HEK293T (cell line): ENCODE results near the gene MLLT3.

ENCODE experiments used
- CTCF ChIA-PET: fragments of 350-600 bp; formaldehyde crosslinking; extraction: SDS; loops from one replicate; lab custom pipeline; 2021; ENCODE audit warnings: antibody characterized with exemption, inconsistent platforms; lab: Yijun Ruan, JAX
- POLR2A ChIA-PET: fragments of 350-600 bp; formaldehyde crosslinking; extraction: SDS; loops from one replicate; lab custom pipeline; 2020; ENCODE audit warnings: antibody characterized with exemption, inconsistent platforms; lab: Yijun Ruan, JAX
- DNase-seq: peaks from one replicate; pipeline ENCODE4 v3.0.0; 2012; ENCODE audit warnings: mixed read lengths; ENCODE audit errors: extremely low spot score
- ARNT ChIP-seq: fragments of 450-650 bp; IDR thresholded peaks from 2 replicates; pipeline ENCODE4 v1.6.1; 2017; ENCODE audit warnings: mild to moderate bottlenecking
- BHLHE40 ChIP-seq: fragments of 450-650 bp; IDR thresholded peaks from 2 replicates; pipeline ENCODE4 v1.6.1; 2016; ENCODE audit warnings: mild to moderate bottlenecking, moderate library complexity, borderline replicate concordance
- CTBP1 ChIP-seq: fragments of 450-650 bp; IDR thresholded peaks from 2 replicates; pipeline ENCODE4 v1.6.1; 2016; ENCODE audit warnings: borderline replicate concordance
- ELF4 ChIP-seq: fragments of 450-650 bp; IDR thresholded peaks from 2 replicates; pipeline ENCODE4 v1.6.1; 2017; ENCODE audit warnings: antibody characterized with exemption
- FOXA1 ChIP-seq: fragments of 450-650 bp; IDR thresholded peaks from 2 replicates; pipeline ENCODE4 v1.6.1; 2016; ENCODE audit warnings: mild to moderate bottlenecking
- FOXK2 ChIP-seq: fragments of 450-650 bp; IDR thresholded peaks from 2 replicates; pipeline ENCODE4 v1.6.1; 2016; ENCODE audit warnings: mild to moderate bottlenecking
- FOXM1 ChIP-seq: fragments of 450-650 bp; IDR thresholded peaks from 2 replicates; pipeline ENCODE4 v1.6.1; 2017; ENCODE audit warnings: mild to moderate bottlenecking, borderline replicate concordance
- HDGF ChIP-seq: fragments of 450-650 bp; IDR thresholded peaks from 2 replicates; pipeline ENCODE4 v1.6.1; 2017; ENCODE audit warnings: antibody characterized with exemption, borderline replicate concordance
- L3MBTL2 ChIP-seq: fragments of 450-650 bp; conservative IDR thresholded peaks from 2 replicates; pipeline ENCODE4 v1.6.1; 2016; ENCODE audit warnings: mild to moderate bottlenecking
- LEF1 ChIP-seq: fragments of 450-650 bp; IDR thresholded peaks from 2 replicates; pipeline ENCODE4 v1.6.1; 2017; ENCODE audit warnings: mild to moderate bottlenecking, borderline replicate concordance
- NFRKB ChIP-seq: fragments of 450-650 bp; IDR thresholded peaks from 2 replicates; pipeline ENCODE4 v1.6.1; 2016; ENCODE audit warnings: mild to moderate bottlenecking, moderate library complexity
- SP1 ChIP-seq: fragments of 450-650 bp; IDR thresholded peaks from 2 replicates; pipeline ENCODE4 v1.6.1; 2017
- SUZ12 ChIP-seq: fragments of 450-650 bp; IDR thresholded peaks from 2 replicates; pipeline ENCODE4 v1.6.1; 2016; ENCODE audit warnings: mild to moderate bottlenecking
- TARDBP ChIP-seq: fragments of 450-650 bp; IDR thresholded peaks from 2 replicates; pipeline ENCODE4 v1.6.1; 2016
- ZNF384 ChIP-seq: fragments of 450-650 bp; IDR thresholded peaks from 2 replicates; pipeline ENCODE4 v1.6.1; 2016
- TF ChIP-seq, protein P1 (sequence below): fragments of 450-650 bp; IDR thresholded peaks from 2 replicates; pipeline ENCODE4 v1.6.1; 2016

MLLT3 gene

DNA sequence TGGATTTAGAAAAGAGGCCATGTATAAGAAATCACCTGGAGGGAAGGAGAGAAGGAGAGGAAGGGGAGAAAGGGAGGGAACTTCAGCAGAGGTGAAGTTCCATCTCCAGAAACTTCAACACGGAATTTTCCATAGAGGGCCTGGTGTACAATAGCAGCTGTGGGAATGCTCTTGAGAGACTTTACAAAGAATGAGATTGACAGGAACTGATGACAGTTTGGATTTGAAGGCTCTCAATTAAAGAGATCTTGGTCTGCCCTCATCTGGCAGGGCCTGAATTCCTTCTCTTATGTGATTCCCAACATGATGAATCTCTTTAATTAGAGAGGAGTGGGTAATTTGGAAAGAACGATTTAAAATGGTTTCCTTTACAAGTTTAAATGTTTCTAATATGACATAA is 143.5 kb downstream of the MLLT3 start:
- POLR2A ChIA-PET = no interaction called here
- no peak for TF ChIP-seq SP1
- TF ChIP-seq, protein P1, sequence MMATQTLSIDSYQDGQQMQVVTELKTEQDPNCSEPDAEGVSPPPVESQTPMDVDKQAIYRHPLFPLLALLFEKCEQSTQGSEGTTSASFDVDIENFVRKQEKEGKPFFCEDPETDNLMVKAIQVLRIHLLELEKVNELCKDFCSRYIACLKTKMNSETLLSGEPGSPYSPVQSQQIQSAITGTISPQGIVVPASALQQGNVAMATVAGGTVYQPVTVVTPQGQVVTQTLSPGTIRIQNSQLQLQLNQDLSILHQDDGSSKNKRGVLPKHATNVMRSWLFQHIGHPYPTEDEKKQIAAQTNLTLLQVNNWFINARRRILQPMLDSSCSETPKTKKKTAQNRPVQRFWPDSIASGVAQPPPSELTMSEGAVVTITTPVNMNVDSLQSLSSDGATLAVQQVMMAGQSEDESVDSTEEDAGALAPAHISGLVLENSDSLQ = peak; percentile 79
- CTCF ChIA-PET = interaction anchor here (0.9 kb wide), 1 partner anchor 11 kb away, joined by 4 read pairs; no protein-coding TSS in a partner anchor
- no peak for DNase-seq

DNA sequence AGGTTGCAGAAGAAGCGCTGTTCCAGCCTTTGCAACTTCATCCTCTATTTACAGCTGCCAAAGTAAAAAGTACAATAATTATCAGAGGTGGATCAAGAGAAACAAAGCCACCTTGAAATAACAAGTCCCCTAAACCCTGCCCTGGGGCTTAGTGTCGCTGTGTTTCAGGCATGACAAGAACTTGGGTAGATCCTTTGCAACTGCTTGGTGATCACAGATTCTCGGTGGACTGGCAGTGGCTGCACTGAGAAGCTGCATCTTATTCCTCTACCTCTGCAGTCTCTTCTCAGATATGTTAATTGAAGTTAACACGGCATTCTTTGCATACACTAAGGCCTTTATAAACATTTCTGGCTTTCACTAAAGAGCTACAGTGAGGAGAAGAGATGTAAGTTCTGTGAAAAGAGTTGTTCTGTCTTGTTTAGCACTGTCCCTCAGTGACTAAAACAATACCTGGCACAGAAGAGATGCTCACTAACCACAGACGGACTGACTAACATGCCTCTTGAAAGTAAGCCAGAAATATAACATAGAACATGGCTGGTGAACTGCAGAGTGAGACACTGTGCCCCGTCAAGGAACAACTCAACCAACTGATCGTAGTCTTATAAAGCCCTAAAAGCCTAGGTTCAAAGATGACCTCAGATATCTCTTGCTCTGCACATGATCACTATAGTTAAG is 144.2 kb downstream of the MLLT3 start:
- ChIA-PET POLR2A (no interaction called here), CTCF (interaction anchor here (0.9 kb wide), 1 partner anchor 10 kb away, joined by 4 read pairs; no protein-coding TSS in a partner anchor)
- no peak for TF ChIP-seq HDGF
- no peak for TF ChIP-seq ARNT
- TF ChIP-seq L3MBTL2 = no peak
- TF ChIP-seq CTBP1 = no peak
- TF ChIP-seq, protein P1 = no peak
- no peak for TF ChIP-seq SP1
- TF ChIP-seq TARDBP = no peak
- no peak for TF ChIP-seq FOXK2
- no peak for TF ChIP-seq ZNF384
- no peak for TF ChIP-seq NFRKB
- no peak for TF ChIP-seq SUZ12
- TF ChIP-seq ELF4 = no peak
- TF ChIP-seq FOXA1 = no peak
- no peak for DNase-seq

DNA sequence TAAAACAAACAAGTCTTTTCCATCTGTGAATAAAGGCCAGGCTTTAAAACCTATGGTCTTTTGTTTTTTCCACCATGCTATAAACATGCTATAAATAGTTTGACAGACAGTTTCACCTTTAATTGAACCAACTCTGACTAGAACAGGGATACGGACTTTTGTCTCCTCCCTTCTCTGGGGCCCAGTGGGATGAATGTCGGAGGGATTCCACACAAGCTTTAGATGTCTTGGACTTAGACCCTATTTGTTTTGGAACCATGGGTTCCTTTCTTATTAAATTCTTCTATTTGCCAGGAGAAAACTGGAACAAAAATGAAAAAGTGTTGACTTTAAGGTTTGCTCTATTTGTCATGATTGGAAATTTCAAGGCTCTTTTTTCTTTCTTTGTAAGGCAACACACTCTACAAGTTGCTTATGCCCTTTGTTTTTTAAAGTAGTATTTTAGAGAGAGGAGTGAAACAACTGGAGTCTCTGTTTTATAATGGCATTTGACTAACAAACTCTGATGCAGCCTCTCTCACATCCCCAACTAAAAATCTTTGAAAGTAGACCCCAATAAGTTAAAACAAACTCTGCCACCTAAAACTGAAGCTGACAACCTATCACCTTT is 145.3 kb downstream of the MLLT3 start:
- ChIA-PET POLR2A (no interaction called here), CTCF (no interaction called here)
- DNase-seq = no peak
- TF ChIP-seq, protein P1 = peak; percentile 94
- TF ChIP-seq FOXK2 = no peak

DNA sequence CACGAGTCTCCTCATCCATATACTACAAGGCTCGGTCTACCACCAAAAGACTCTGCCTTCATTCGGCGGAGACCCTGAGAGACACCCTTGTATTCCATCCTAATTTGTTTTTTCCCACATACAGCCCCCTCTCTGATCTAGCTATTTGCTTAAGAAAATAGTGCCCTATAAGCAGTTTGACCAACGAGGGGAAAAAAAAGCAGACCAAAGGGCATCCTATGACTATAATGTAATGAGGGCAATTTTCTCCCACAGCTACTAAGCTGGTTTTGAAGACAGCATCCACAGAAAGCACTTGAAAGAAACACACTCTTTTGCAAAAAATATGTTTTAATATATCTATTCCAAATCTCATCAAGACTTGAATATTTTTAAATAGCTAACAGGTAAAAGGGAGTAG is 147.8 kb downstream of the MLLT3 start:
- ChIA-PET CTCF (interaction anchor here (1.0 kb wide), 1 partner anchor 119 kb away, joined by 3 read pairs; no protein-coding TSS in a partner anchor), POLR2A (no interaction called here)
- DNase-seq = no peak
- TF ChIP-seq ZNF384 (no peak), CTBP1 (no peak), ELF4 (no peak), SUZ12 (no peak), SP1 (no peak), TARDBP (no peak), FOXM1 (no peak), HDGF (no peak), L3MBTL2 (no peak), BHLHE40 (no peak), ARNT (no peak), FOXK2 (no peak), NFRKB (no peak), FOXA1 (no peak), LEF1 (no peak)
- TF ChIP-seq, protein P1 = no peak

DNA sequence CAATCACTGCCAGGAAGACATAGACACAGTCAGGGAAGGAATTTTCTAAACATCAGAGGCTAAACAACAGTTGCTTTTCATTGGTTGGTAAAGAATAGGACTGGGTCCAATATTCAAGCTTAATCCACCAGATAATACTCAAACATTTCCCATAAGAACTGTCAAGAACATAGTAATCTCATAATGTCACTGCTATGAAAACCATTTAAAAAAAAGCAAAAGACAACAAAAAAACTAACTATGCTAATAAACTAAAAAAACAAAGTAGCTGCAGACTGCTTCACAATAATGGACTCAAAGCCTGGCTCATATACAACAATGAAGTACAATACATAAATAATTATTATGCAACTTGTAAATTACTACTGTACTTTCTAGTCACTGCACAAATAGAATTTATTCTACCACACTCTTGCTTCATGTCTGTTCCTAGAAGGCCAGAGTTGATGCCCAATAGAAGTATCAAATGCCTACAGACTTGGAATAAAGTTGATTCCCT is 148.7 kb downstream of the MLLT3 start:
- no peak for DNase-seq
- TF ChIP-seq BHLHE40 (no peak), ZNF384 (no peak), ARNT (no peak), ELF4 (no peak)
- POLR2A ChIA-PET = no interaction called here
- CTCF ChIA-PET = interaction anchor here (1.0 kb wide), 1 partner anchor 118 kb away, joined by 3 read pairs; no protein-coding TSS in a partner anchor

DNA sequence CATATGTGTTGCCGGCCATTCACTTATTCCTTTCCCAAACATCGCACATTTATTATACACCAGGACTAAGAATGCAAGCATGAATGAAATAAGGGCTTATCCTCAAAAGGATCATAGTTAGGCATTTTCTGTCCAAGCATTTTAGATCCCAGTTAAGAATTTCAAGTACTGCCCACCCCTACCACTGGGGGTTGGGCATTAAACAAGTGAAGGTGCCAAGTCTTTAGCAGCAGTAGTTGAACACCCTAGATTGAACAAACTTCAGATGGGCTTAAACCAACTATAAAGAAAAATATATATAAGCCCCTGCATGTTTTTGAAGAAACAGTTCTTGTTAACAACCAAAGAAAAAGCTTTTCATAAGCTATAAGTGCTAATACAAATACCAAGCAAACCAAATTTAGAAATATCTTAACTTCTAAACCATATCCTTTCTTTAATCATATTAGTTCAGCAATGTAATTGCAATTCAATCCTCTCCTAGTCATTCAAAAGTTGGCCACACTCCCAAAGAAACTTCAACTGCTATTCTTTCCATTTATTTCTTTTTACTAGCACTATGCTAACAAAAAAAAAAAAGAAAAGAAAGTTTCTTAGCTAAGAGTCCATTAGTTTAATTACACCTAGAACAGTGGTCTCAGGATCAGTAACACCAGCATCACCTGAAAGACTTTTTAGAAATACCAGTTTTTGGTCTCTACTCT is 149.8 kb downstream of the MLLT3 start:
- DNase-seq = no peak
- CTCF ChIA-PET = no interaction called here
- 0 out of 2 replicates have a peak, but pooled peaks have one; percentile 10 for TF ChIP-seq ZNF384
- TF ChIP-seq ARNT = no peak
- POLR2A ChIA-PET = no interaction called here
